Stomach (tissue), 4 donors: ENCODE data around the gene RASSF4.

Experiments
- EP300 ChIP-seq: sonication (generic); formaldehyde crosslinking; IDR thresholded peaks from one replicate; pipeline ENCODE4 v1.6.1; 2017; ENCODE audit warnings: antibody characterized with exemption
- POLR2A ChIP-seq, 4 donors: fragments of 450-650 bp; IDR thresholded peaks; one replicate each; pipeline ENCODE4 v1.6.1; 2016; ENCODE audit warnings: antibody characterized with exemption in 4 of 4, control low read depth in 2 of 4, mild to moderate bottlenecking in 1 of 4, moderate library complexity in 1 of 4
- POLR2AphosphoS5 ChIP-seq, 3 donors: sonication (generic); formaldehyde crosslinking; IDR thresholded peaks; one replicate each; pipeline ENCODE4 v1.6.1; 2016; ENCODE audit warnings: antibody characterized with exemption in 3 of 3
- TF ChIP-seq, protein P1 (sequence below), 7 experiments: fragments of 450-650 bp in 4 of 7; fragments of 200-600 bp in 3 of 7; sonication (generic) in 3 of 7; IDR thresholded peaks; one replicate each; pipeline ENCODE4 v1.5.1; 2016 to 2019; ENCODE audit warnings: antibody characterized with exemption in 7 of 7, control low read depth in 2 of 7, mild to moderate bottlenecking in 1 of 7

DNA sequence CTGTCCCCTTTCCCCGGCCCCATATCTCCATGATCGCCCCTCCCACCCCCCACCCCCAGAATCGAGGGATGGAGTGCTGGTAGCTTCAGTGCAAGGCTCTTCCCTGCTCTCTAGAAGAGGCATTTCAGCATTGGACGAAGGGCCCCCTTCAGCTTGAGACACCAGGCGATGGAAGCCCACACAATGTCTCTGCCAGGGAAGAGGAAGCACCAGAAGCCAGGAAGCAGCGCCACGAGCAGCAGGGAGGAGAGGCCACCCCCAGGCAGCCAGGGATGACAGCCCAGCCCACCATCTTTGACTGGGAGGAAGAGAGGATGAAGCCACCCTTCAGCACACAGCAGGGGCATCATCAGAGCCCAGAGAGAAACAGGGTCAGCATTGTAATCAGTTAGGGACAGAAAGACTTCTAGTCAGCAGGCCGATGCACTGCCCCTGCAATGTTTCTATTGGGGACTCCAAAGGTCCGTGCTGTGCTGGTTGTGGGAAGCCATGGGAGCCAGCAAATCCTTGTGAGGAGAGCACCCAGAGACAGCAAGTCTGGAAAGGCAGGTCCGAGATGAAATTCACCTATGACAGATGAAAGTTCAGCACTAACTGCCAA lies 32.8 kb upstream of the RASSF4 start:
- TF ChIP-seq, protein P1, sequence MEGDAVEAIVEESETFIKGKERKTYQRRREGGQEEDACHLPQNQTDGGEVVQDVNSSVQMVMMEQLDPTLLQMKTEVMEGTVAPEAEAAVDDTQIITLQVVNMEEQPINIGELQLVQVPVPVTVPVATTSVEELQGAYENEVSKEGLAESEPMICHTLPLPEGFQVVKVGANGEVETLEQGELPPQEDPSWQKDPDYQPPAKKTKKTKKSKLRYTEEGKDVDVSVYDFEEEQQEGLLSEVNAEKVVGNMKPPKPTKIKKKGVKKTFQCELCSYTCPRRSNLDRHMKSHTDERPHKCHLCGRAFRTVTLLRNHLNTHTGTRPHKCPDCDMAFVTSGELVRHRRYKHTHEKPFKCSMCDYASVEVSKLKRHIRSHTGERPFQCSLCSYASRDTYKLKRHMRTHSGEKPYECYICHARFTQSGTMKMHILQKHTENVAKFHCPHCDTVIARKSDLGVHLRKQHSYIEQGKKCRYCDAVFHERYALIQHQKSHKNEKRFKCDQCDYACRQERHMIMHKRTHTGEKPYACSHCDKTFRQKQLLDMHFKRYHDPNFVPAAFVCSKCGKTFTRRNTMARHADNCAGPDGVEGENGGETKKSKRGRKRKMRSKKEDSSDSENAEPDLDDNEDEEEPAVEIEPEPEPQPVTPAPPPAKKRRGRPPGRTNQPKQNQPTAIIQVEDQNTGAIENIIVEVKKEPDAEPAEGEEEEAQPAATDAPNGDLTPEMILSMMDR (IDR thresholded peaks at IDR 0.05) = no peak
- TF ChIP-seq EP300 (no peak), POLR2A (IDR thresholded peaks at IDR 0.05) (no peak), POLR2AphosphoS5 (IDR thresholded peaks at IDR 0.05) (no peak)
